ENCODE results near the gene DCAF5. TPM values are rescaled to one million over a fixed set of nuclear protein-coding genes. Genes with fewer than 3 reads are reported as not detected.

Gene DCAF5
- total RNA-seq, 1 experiment from 2014 or later: 23.5 TPM

DNA sequence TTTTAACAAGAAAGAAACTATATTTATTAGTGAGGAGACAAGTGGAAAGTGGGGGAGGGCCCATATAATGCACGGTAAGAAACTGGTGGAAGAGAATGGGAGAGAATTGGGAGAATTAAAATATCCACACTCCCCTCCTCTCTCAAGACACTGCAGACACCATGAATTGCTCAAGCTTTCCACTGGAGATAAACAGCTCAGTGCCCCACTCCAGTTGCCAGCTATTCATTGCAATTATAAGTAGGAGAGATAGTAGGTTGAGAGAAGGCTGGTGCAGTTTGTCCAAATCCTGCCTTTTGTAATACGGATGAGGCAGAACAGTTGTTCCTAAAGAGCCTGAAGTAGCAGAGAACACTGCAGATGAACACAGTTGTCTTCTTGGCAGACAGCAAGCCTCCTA lies 38.2 kb downstream of the DCAF5 start:
- no peaks in the 10 kb centered on the region for H3K4me1 Mint-ChIP-seq (ENCODE audit: low read depth, unreplicated experiment)
- no peak for DNase-seq
- no peak overlapping the region for H3K4me3 Mint-ChIP-seq (ENCODE audit: low read depth, unreplicated experiment)
- CTCF ChIA-PET: no interaction called here
- BruUV-seq (replicated peaks): no TSS peak
- H3K36me3 Mint-ChIP-seq (ENCODE audit: insufficient read depth, unreplicated experiment): no peaks in the 10 kb centered on the region
- TF ChIP-seq, protein P1, sequence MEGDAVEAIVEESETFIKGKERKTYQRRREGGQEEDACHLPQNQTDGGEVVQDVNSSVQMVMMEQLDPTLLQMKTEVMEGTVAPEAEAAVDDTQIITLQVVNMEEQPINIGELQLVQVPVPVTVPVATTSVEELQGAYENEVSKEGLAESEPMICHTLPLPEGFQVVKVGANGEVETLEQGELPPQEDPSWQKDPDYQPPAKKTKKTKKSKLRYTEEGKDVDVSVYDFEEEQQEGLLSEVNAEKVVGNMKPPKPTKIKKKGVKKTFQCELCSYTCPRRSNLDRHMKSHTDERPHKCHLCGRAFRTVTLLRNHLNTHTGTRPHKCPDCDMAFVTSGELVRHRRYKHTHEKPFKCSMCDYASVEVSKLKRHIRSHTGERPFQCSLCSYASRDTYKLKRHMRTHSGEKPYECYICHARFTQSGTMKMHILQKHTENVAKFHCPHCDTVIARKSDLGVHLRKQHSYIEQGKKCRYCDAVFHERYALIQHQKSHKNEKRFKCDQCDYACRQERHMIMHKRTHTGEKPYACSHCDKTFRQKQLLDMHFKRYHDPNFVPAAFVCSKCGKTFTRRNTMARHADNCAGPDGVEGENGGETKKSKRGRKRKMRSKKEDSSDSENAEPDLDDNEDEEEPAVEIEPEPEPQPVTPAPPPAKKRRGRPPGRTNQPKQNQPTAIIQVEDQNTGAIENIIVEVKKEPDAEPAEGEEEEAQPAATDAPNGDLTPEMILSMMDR (IDR thresholded peaks at IDR 0.05; ENCODE audit: unreplicated experiment): no peak
- no peaks in the 10 kb centered on the region for H3K9me3 Mint-ChIP-seq (ENCODE audit: low read depth, unreplicated experiment)
- H3K27me3 Mint-ChIP-seq (ENCODE audit: unreplicated experiment): no peaks in the 10 kb centered on the region
- no peak overlapping the region for H3K27ac Mint-ChIP-seq (ENCODE audit: unreplicated experiment)
- intact Hi-C loops (cut with micrococcal nuclease; ENCODE audit: unreplicated experiment): no loop called here

DNA sequence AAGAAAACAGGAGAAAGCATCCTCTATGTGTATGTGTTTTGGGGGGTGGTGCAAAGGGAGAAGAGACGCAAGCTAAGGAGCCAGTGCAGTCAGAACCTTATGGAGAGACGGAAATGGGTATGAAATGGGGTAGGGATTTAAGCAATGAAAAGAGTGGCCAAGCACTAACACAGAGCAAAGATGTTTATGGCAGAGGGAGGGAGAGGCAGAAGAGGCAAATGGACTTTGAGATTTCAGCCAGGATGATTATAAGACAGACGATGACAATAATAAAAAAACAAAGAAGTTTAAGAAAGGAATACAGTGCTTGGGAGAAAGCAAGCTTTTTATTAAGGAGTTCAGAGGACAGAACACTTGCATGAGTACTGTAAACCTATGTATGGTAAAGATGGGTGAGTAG lies 44.6 kb downstream of the DCAF5 start:
- no peaks in the 10 kb centered on the region for H3K9me3 Mint-ChIP-seq (ENCODE audit: low read depth, unreplicated experiment)
- H3K4me1 Mint-ChIP-seq (ENCODE audit: low read depth, unreplicated experiment): no peaks in the 10 kb centered on the region
- DNase-seq: no peak
- H3K27ac Mint-ChIP-seq (ENCODE audit: unreplicated experiment): no peak overlapping the region
- TF ChIP-seq, protein P1 (IDR thresholded peaks at IDR 0.05; ENCODE audit: unreplicated experiment): no peak
- CTCF ChIA-PET: interaction anchor here (1.6 to 2.4 kb wide), 2 partner anchors 15 to 245 kb away, joined by 4 to 12 read pairs; no protein-coding TSS in a partner anchor
- intact Hi-C loops (cut with micrococcal nuclease; ENCODE audit: unreplicated experiment): no loop called here
- H3K4me3 Mint-ChIP-seq (ENCODE audit: low read depth, unreplicated experiment): no peak overlapping the region
- H3K27me3 Mint-ChIP-seq (ENCODE audit: unreplicated experiment): no peaks in the 10 kb centered on the region
- no peaks in the 10 kb centered on the region for H3K36me3 Mint-ChIP-seq (ENCODE audit: insufficient read depth, unreplicated experiment)
- BruUV-seq (replicated peaks): no TSS peak

DNA sequence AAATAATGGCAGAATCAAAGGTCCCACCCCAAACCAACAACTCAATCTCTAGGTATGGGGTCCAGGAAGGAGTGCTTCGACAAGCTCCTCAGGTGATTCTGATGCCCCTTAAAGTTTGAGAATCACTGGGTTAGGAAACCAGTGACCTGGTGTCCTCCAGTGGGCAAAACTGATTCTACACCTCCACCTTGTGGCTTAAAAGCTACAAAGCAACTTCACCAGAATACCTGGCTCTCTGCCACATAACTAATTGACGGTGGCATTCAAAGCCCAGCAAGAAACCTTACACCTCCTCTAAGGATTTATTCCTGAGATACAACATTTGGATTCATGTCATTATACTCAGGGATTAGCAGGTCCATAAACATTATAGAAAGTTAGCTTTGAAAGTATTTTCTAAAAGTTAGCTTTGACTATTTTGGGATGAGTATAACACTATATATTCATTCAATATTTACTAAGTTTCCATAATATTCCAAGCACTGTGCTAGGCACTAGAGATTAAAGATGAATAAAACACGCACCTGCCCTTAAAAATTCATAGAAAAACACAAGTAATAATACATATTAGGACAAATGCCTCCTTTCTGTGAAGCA lies 45.4 kb downstream of the DCAF5 start:
- H3K9me3 Mint-ChIP-seq (ENCODE audit: low read depth, unreplicated experiment): no peaks in the 10 kb centered on the region
- TF ChIP-seq, protein P1 (IDR thresholded peaks at IDR 0.05; ENCODE audit: unreplicated experiment): peak; percentile 58
- DNase-seq: peak; percentile 66
- no peaks in the 10 kb centered on the region for H3K27me3 Mint-ChIP-seq (ENCODE audit: unreplicated experiment)
- no TSS peak for BruUV-seq (replicated peaks)
- H3K36me3 Mint-ChIP-seq (ENCODE audit: insufficient read depth, unreplicated experiment): no peaks in the 10 kb centered on the region
- no peak overlapping the region for H3K4me3 Mint-ChIP-seq (ENCODE audit: low read depth, unreplicated experiment)
- H3K4me1 Mint-ChIP-seq (ENCODE audit: low read depth, unreplicated experiment): peaks cover 4% of the 10 kb centered on the region
- H3K27ac Mint-ChIP-seq (ENCODE audit: unreplicated experiment): no peak overlapping the region
- intact Hi-C loops (cut with micrococcal nuclease; ENCODE audit: unreplicated experiment): loop anchor here (1.0 kb wide), 2 partner anchors 196 to 244 kb away; no protein-coding TSS in a partner anchor
- CTCF ChIA-PET: interaction anchor here (0.6 to 2.4 kb wide), 9 partner anchors 14 to 1288 kb away, joined by 3 to 12 read pairs (median 3); no protein-coding TSS in a partner anchor

DNA sequence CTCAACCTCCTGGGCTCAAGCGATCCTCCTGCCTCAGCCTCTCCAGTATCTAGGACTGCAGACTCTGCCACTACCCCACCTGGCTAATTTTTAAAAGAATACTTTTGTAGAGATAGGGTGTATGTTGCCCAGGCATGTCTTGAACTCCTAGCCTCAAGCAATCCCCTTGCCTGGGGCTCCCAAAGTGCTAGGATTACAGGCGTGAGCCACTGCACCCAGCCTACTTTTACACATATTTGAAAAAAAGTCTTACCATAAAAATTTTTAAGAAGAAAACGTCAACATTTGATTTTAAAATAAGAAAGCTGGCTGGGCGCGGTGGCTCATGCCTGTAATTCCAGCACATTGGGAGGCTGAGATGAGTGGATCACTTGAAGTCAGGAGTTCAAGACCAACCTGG lies 46.5 kb downstream of the DCAF5 start:
- no TSS peak for BruUV-seq (replicated peaks)
- CTCF ChIA-PET: interaction anchor here (0.6 to 2.4 kb wide), 3 partner anchors 195 to 243 kb away, joined by 8 to 12 read pairs (median 8); no protein-coding TSS in a partner anchor
- Mint-ChIP-seq H3K27me3 (ENCODE audit: unreplicated experiment) (no peaks in the 10 kb centered on the region), H3K4me3 (ENCODE audit: low read depth, unreplicated experiment) (no peak overlapping the region), H3K9me3 (ENCODE audit: low read depth, unreplicated experiment) (no peaks in the 10 kb centered on the region), H3K27ac (ENCODE audit: unreplicated experiment) (no peak overlapping the region), H3K4me1 (ENCODE audit: low read depth, unreplicated experiment) (peaks cover 8% of the 10 kb centered on the region), H3K36me3 (ENCODE audit: insufficient read depth, unreplicated experiment) (no peaks in the 10 kb centered on the region)
- intact Hi-C loops (cut with micrococcal nuclease; ENCODE audit: unreplicated experiment): no loop called here
- TF ChIP-seq, protein P1 (IDR thresholded peaks at IDR 0.05; ENCODE audit: unreplicated experiment): no peak
- no peak for DNase-seq

All from Calu3 (cell line).